ENCODE results near the gene LRRC15.

GRCh38 chr3:194390835-194391234 is 21.3 kb upstream of the LRRC15 start:
- TF ChIP-seq NFE2L2 (conservative IDR thresholded peaks at IDR 0.05; ENCODE audit: low read length): no peak
- TF ChIP-seq, protein P1, sequence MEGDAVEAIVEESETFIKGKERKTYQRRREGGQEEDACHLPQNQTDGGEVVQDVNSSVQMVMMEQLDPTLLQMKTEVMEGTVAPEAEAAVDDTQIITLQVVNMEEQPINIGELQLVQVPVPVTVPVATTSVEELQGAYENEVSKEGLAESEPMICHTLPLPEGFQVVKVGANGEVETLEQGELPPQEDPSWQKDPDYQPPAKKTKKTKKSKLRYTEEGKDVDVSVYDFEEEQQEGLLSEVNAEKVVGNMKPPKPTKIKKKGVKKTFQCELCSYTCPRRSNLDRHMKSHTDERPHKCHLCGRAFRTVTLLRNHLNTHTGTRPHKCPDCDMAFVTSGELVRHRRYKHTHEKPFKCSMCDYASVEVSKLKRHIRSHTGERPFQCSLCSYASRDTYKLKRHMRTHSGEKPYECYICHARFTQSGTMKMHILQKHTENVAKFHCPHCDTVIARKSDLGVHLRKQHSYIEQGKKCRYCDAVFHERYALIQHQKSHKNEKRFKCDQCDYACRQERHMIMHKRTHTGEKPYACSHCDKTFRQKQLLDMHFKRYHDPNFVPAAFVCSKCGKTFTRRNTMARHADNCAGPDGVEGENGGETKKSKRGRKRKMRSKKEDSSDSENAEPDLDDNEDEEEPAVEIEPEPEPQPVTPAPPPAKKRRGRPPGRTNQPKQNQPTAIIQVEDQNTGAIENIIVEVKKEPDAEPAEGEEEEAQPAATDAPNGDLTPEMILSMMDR (IDR thresholded peaks at IDR 0.05): no peak
- no peak for TF ChIP-seq ZFP36 (IDR thresholded peaks at IDR 0.05; ENCODE audit: borderline replicate concordance, partially characterized antibody)
- TF ChIP-seq, protein P2, sequence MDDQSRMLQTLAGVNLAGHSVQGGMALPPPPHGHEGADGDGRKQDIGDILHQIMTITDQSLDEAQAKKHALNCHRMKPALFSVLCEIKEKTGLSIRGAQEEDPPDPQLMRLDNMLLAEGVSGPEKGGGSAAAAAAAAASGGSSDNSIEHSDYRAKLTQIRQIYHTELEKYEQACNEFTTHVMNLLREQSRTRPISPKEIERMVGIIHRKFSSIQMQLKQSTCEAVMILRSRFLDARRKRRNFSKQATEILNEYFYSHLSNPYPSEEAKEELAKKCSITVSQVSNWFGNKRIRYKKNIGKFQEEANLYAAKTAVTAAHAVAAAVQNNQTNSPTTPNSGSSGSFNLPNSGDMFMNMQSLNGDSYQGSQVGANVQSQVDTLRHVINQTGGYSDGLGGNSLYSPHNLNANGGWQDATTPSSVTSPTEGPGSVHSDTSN (IDR thresholded peaks at IDR 0.05): no peak
- TF ChIP-seq SMC3 (IDR thresholded peaks at IDR 0.05): no peak
- TF ChIP-seq MAZ (IDR thresholded peaks at IDR 0.05; ENCODE audit: borderline replicate concordance, low read depth, low read length): no peak
- TF ChIP-seq FOSL2 (IDR thresholded peaks at IDR 0.05): no peak
- no peak for TF ChIP-seq FOSL2 (CRISPR knock-in tag; IDR thresholded peaks at IDR 0.05)
- TF ChIP-seq, protein P3, sequence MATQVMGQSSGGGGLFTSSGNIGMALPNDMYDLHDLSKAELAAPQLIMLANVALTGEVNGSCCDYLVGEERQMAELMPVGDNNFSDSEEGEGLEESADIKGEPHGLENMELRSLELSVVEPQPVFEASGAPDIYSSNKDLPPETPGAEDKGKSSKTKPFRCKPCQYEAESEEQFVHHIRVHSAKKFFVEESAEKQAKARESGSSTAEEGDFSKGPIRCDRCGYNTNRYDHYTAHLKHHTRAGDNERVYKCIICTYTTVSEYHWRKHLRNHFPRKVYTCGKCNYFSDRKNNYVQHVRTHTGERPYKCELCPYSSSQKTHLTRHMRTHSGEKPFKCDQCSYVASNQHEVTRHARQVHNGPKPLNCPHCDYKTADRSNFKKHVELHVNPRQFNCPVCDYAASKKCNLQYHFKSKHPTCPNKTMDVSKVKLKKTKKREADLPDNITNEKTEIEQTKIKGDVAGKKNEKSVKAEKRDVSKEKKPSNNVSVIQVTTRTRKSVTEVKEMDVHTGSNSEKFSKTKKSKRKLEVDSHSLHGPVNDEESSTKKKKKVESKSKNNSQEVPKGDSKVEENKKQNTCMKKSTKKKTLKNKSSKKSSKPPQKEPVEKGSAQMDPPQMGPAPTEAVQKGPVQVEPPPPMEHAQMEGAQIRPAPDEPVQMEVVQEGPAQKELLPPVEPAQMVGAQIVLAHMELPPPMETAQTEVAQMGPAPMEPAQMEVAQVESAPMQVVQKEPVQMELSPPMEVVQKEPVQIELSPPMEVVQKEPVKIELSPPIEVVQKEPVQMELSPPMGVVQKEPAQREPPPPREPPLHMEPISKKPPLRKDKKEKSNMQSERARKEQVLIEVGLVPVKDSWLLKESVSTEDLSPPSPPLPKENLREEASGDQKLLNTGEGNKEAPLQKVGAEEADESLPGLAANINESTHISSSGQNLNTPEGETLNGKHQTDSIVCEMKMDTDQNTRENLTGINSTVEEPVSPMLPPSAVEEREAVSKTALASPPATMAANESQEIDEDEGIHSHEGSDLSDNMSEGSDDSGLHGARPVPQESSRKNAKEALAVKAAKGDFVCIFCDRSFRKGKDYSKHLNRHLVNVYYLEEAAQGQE (IDR thresholded peaks at IDR 0.05): no peak
- no peak for TF ChIP-seq POLR2A (IDR thresholded peaks at IDR 0.05; ENCODE audit: low read length)
- no peak for TF ChIP-seq ELK1 (IDR thresholded peaks at IDR 0.05; ENCODE audit: low read depth, low read length)
- no peak for TF ChIP-seq CEBPB (IDR thresholded peaks at IDR 0.05)
- no peak for TF ChIP-seq POLR2AphosphoS2 (conservative IDR thresholded peaks at IDR 0.05; ENCODE audit: low read length)
- TF ChIP-seq JUN (IDR thresholded peaks at IDR 0.05): no peak
- TF ChIP-seq HDAC2 (IDR thresholded peaks at IDR 0.05): no peak
